Measurements from ENCODE around the gene KIF19.

KIF19 gene

GRCh38 chr17:74330446-74330845, 4.4 kb downstream of the KIF19 start:
- Histone ChIP-seq H3K4me3 (ENCODE audit: low read length) (no peak overlapping the region), H2AFZ (ENCODE audit: low read depth, low read length) (no peak overlapping the region), H4K20me1 (ENCODE audit: insufficient read depth, low read length) (no peaks in the 10 kb centered on the region), H3K36me3 (replicated peaks; ENCODE audit: low read depth, low read length) (no peaks in the 10 kb centered on the region), H3K4me1 (ENCODE audit: low read length) (no peaks in the 10 kb centered on the region), H3K4me2 (ENCODE audit: low read length) (no peak overlapping the region), H3K9ac (ENCODE audit: low read length) (no peak overlapping the region), H3K27ac (ENCODE audit: low read length) (no peak overlapping the region), H3K27me3 (ENCODE audit: low read depth, low read length) (no peaks in the 10 kb centered on the region), H3K9me3 (ENCODE audit: insufficient read depth, low read length) (no peaks in the 10 kb centered on the region), H3K79me2 (ENCODE audit: low read length) (no peaks in the 10 kb centered on the region)
- no peak for TF ChIP-seq EZH2phosphoT487 (IDR thresholded peaks at IDR 0.05; ENCODE audit: low read depth)
- TF ChIP-seq CTCF (IDR thresholded peaks at IDR 0.05; ENCODE audit: low read depth, low read length), result no peak

GRCh38 chr17:74332017-74332650, 6.1 kb downstream of the KIF19 start:
- Histone ChIP-seq H3K27me3 (ENCODE audit: low read depth, low read length) (no peaks in the 10 kb centered on the region), H3K9ac (ENCODE audit: low read length) (no peak overlapping the region)

GRCh38 chr17:74332763-74333283, 6.8 kb downstream of the KIF19 start:
- no peaks in the 10 kb centered on the region for H3K9me3 ChIP-seq (ENCODE audit: insufficient read depth, low read length)
- H2AFZ ChIP-seq (ENCODE audit: low read depth, low read length), result no peak overlapping the region
- TF ChIP-seq EZH2phosphoT487 (IDR thresholded peaks at IDR 0.05; ENCODE audit: low read depth) (no peak), CTCF (IDR thresholded peaks at IDR 0.05; ENCODE audit: low read depth, low read length) (no peak)
- H3K4me3 ChIP-seq (ENCODE audit: low read length), result no peak overlapping the region
- no peaks in the 10 kb centered on the region for H3K79me2 ChIP-seq (ENCODE audit: low read length)
- no peak overlapping the region for H3K4me2 ChIP-seq (ENCODE audit: low read length)
- H4K20me1 ChIP-seq (ENCODE audit: insufficient read depth, low read length), result no peaks in the 10 kb centered on the region
- H3K4me1 ChIP-seq (ENCODE audit: low read length), result no peaks in the 10 kb centered on the region
- H3K27me3 ChIP-seq (ENCODE audit: low read depth, low read length), result peaks cover 4% of the 10 kb centered on the region; the same call in 1 of the 2 replicates
- H3K9ac ChIP-seq (ENCODE audit: low read length), result no peak overlapping the region
- no peaks in the 10 kb centered on the region for H3K36me3 ChIP-seq (replicated peaks; ENCODE audit: low read depth, low read length)
- no peak overlapping the region for H3K27ac ChIP-seq (ENCODE audit: low read length)

More at GRCh38 chr17:74332017-74332650, 6.1 kb downstream of the KIF19 start:
- no peaks in the 10 kb centered on the region for H4K20me1 ChIP-seq (ENCODE audit: insufficient read depth, low read length)
- H2AFZ ChIP-seq (ENCODE audit: low read depth, low read length), result no peak overlapping the region
- H3K36me3 ChIP-seq (replicated peaks; ENCODE audit: low read depth, low read length), result no peaks in the 10 kb centered on the region
- H3K4me3 ChIP-seq (ENCODE audit: low read length), result no peak overlapping the region
- no peaks in the 10 kb centered on the region for H3K79me2 ChIP-seq (ENCODE audit: low read length)
- H3K9me3 ChIP-seq (ENCODE audit: insufficient read depth, low read length), result no peaks in the 10 kb centered on the region
- no peak overlapping the region for H3K4me2 ChIP-seq (ENCODE audit: low read length)
- no peak overlapping the region for H3K27ac ChIP-seq (ENCODE audit: low read length)
- TF ChIP-seq EZH2phosphoT487 (IDR thresholded peaks at IDR 0.05; ENCODE audit: low read depth) (no peak), CTCF (IDR thresholded peaks at IDR 0.05; ENCODE audit: low read depth, low read length) (no peak)
- H3K4me1 ChIP-seq (ENCODE audit: low read length), result no peaks in the 10 kb centered on the region

DNA sequence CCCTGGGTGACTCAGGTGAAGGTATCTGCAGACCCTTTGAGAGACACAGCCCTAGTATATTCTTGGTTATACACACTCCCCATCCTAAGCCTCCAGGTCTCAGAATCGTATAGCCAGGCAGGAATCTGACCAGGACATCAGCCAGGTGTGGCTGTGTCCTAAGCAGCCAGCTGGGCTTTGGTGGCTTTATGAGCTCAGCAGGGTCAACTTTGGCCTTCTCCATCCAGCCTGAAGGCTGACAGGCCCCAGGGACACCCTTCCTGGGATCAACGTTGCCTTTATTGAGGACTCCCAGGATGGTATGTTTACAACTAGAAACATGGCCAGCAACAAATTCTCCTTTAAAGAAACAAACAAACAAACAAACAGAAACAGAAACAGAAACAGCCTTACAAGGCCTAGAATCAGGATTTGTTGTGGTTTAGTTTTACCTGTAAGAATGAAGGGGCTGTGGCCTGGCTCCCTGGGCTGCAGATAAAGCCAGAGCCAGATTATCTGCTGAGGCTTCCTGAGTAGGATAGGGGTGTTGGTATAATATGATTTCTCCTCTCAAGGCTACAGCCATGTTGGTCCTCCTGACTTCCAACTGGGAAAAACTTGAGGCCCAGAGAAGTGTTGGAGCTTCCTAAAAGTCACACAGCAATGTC, 8.5 kb downstream of the KIF19 start:
- no peaks in the 10 kb centered on the region for H3K79me2 ChIP-seq (ENCODE audit: low read length)
- no peak overlapping the region for H3K9ac ChIP-seq (ENCODE audit: low read length)
- H3K36me3 ChIP-seq (replicated peaks; ENCODE audit: low read depth, low read length), result no peaks in the 10 kb centered on the region
- H3K9me3 ChIP-seq (ENCODE audit: insufficient read depth, low read length), result no peaks in the 10 kb centered on the region
- H3K27me3 ChIP-seq (ENCODE audit: low read depth, low read length), result peaks cover 7% of the 10 kb centered on the region; the same call in 1 of the 2 replicates
- no peak overlapping the region for H3K4me2 ChIP-seq (ENCODE audit: low read length)
- no peak overlapping the region for H2AFZ ChIP-seq (ENCODE audit: low read depth, low read length)
- no peaks in the 10 kb centered on the region for H3K4me1 ChIP-seq (ENCODE audit: low read length)
- no peak overlapping the region for H3K4me3 ChIP-seq (ENCODE audit: low read length)
- TF ChIP-seq CTCF (IDR thresholded peaks at IDR 0.05; ENCODE audit: low read depth, low read length) (no peak), EZH2phosphoT487 (IDR thresholded peaks at IDR 0.05; ENCODE audit: low read depth) (no peak)
- no peak overlapping the region for H3K27ac ChIP-seq (ENCODE audit: low read length)
- no peaks in the 10 kb centered on the region for H4K20me1 ChIP-seq (ENCODE audit: insufficient read depth, low read length)
